ENCODE measurements around the gene NQO2.
"Not testable (repeated sequence)": the region's sequence is repeated elsewhere in the genome, so short reads cannot be mapped to it uniquely, and the experiment has no call there.

The NQO2 gene

DNA sequence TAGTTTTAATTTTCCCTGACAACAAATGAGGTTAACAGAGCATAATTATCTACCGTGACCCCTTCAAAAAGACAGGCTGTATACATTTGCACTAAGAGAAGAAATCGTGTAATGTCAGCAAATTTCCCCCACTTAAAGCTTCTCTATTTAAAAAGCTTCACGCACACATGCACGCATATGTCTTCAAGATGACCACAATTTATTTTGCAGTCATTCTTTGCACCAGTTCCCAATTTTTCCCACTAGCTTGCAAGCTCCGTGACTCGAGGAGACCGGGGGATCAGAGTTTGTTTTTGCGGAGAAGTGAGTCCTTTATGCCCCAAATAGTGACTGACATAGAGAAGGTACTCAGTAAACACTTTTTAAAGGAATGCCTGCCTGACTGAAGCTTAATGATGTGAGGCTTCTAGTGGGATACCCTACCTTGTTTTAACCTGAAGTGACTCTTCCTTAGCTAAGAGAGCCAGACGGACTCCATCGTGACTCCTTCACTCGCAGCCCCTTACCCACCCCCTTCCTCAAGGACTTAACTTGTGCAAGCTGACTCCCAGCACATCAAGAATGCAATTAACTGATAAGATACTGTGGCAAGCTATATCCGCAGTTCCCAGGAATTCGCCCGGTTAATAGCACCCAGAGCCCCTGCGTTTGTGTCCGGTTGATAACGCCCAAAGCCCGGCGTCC is 9.3 kb upstream of the NQO2 start:
- DNase-seq = no peak

DNA sequence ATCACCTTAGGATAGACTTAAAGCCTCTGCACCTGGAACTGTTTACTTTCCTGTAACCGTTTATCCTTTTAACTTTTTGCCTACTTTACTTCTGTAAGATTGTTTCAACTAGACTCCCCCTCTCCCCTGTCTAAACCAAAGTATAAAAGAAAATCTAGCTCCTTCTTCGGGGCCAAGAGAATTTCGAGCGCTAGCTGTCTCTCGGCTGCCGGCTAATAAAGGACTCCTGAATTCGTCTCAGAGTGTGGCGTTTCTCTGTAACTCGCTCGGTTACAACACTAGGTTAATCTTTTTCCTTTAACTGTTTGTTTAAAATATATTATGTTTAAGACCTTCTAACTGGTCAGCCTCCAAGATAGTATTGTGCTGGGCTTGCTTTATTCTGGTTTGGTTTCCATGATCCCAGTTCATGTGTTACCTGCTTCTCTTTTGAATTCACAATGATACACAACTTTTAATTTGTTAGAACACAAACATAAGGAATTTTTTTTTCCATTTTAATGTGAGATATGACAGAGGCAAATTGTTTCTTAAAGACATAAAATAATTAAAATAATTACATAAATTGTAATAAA is 8.7 kb upstream of the NQO2 start:
- DNase-seq = no peak

DNA sequence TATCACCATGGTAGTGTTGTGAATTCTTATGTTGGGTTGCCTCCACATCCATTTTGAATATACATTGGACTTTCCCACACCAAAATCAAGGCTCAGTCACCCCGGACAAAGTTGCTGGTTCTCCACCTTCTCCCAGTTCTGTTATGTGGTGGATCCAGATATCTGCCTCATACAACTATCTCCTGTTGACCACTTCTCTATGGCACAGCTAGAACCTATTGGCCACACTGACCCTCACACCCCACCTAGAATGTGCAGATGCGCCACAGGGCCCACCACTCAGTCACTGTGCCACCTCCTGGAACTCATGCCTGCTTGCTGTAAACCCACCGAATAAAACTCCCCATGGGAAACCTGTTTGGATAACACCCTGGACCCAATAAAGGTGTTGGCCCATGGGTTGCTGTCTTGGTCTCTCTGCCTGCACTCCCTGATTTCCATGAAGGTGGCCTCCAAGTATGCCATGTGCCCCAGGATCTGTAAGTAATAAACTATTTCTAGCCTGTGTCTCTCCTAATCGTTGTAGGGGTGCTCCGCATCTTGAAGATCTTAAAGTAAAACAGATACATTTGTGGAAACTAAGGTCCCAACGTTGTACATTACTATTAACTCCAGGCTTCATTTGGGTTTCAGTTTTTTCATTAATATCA is 7.2 kb upstream of the NQO2 start:
- no peak for DNase-seq

DNA sequence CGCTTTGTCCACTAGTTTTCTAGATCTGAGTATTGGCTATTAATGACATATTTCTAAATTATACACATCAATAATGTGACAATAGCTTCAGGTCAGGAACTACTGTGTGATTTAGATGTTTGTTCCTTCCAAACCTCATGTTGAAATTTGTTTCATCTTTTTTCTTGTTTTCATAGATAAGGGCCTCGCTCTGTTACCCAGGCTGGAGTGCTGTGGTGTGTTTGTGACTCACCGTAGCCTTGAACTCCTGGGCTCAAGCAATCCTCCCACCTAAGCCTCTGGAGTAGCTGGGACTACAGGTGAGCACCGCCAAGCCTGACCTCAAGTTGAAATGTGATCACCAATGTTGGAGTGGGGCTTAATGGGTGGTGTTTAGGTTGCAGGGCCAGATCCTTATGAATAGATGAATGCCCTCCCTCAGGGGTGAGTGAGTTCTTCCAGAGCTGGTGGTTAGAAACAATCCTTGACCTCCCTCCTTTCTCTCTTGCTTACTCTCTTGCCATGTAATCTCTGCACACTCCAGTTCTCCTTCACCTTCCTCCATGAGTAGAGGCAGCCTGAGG is 5.9 kb upstream of the NQO2 start:
- peak; percentile 73 for DNase-seq

DNA sequence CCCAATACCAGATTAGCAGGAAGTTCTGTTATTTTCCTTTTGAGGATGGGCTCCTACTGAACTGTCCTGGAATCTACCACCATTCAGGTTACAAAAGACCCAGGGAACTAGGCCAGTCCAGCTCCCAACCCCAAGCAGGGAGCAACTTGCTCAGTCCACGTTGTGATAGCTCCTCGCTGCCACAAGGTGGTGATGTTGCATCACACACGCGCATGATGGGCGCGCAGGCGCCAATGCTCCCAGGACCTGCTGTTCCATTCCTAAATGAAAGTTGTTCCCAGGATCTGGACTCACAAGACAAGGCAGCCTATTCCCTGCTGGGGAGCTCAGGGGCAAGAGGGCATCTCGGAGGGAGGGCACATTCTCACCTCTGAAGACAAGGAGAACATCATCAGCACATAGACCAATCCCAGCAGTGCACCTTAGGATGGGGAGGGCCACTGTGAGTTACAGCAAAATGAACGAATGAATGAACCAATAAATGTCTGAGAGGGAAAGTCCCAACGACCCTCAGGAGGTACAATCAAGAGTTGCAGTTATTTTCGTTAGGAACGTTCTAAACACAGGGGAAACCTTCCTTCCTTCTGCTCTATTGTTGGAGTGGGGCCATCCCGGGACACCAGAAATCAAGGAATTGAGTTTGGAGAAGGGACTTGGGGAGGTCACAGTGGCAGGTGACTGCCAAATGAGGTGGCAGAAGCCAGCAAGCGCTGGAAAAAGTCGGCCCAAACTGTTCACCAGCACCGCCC is 1.3 kb upstream of the NQO2 start:
- DNase-seq = not testable (repeated sequence)

DNA sequence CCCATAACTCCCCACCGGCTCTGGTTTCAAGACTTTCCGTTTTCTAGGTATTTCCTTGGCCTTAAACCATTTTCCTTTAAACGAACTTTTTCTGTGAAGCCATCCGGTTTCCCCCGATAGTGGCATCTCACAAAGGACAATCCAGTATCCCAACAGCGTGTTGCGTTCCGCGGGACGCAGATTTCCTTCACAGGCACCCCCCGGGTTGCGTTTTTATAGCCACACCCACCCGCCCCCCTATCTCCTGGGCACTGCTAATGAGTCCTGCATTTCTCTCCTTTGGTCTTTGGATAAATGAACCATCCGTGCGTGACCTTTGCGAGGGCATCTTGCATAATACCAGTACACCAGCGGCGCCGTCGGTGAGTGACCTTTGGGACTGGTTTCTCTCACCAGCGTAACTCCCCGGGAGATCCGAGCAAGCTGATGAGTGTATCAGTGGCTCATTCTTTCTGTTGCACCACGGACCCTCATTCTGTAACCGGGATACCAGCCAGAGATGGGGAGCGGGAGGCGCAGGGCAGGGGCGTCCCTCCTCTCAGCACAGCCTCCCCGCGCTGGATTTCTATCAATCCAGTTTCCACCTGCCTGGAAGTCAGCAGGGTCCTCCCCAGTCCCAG is 586 bp upstream of the NQO2 start:
- DNase-seq = peak; percentile 70

DNA sequence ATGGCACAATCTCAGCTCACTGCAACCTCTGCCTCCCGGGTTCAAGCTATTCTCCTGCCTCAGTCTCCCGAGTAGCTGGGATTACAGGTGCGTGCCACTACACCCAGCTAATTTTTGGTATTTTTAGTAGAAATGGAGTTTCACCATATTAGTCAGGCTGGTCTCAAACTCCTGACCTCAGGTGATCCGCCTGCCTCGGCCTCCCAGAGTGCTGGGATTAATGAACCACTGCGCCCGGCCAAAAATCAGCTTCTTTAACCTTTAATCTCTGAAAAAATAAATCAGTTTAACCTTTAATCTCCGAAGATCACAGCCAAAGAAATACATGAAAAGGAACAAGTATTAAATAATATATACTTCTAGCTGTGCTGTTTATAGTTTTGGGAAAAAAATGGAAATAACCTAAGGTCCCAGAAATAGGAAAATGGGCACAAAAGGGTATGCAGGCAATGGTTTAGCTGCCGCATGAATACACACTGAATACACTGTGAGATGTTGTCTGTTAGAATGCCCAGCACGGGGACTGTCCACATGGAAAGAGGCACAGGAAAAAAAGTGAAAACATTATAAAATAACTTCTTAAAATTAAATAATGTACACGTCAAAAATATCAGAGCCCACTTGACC is 1.6 kb downstream of the NQO2 start:
- DNase-seq = no peak

DNA sequence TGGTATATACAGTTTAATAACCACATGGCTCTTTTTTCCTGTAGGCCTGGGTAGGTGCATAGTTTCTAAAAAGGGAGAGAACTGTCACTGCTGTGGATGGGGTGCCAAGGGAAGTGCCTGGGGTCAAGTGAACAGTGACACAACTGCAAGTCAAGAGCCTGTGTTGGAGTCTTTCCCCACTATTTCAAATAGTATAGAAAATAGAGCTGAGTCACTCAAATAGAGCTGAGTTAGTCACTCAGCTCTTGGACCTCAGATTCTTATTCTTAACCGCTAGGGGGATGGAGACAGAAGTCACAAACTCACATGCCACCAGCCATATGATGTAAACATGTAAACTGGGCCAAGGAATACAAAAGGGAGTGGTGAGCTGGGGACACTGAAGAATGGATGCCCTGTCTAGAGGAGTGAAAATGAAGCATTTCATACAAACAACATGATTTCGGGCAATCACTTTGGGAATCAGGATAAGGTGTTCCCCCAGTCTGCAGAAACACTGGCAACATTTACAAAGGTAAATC is 2.1 kb downstream of the NQO2 start:
- no peak for DNase-seq

DNA sequence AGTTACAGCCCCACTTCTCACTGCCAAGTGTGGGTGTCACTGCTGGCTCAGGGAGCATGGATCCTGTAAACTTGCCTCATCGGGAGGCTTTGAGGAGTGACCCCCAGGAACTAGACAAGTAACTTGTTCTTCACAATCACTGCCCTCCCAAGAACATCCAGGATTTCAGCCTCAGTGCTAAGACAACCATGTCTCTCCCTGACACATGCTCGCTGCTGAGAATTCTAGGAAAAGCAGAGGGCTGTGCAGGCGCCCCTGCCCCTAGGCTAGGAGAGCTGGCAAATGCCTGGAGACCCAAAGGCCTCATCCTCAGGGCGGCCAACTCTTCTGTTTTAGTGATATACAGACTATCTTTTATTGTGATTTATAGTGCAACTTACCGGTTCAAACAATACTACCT is 3.5 kb downstream of the NQO2 start:
- DNase-seq = not testable (repeated sequence)

DNA sequence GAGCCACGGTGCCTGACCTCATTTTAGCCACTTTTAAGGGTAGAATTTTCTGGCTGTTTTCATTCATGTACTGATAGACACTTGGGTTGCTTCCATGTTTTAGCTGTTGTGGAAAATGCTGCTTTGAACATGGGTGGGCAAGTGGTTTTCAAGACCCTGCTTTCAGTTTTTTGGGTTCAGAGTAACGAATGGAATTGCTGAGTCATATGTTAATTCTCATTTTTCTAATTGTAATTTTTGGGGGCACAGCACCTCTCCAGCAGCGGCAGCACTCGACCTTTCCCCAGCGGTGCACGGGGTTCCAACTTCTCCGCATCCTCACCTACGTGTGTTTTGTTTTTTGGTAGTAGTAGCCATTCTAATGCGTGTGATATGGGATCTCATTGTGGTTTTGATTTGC is 5.4 kb downstream of the NQO2 start:
- DNase-seq = no peak

DNA sequence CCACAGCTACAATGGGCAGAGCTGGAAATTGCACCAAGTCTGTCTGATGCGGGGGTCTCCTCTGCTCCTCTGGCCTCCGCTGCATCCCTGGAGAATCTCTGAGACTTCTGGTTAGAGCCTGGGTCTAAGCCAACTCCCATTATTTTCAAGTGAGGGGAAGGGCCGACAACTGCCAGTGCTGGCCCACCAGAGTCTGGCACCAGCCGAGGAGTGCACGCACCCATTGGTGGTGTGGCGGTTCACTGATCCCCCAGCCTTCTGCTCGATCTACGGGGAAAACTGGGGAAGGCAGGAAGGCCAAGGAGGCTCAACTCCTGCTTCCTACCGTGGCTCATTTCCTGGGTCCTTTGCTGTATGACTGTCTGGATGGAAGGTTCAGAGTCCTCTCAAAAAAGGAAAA is 6.2 kb downstream of the NQO2 start:
- no peak for DNase-seq

DNA sequence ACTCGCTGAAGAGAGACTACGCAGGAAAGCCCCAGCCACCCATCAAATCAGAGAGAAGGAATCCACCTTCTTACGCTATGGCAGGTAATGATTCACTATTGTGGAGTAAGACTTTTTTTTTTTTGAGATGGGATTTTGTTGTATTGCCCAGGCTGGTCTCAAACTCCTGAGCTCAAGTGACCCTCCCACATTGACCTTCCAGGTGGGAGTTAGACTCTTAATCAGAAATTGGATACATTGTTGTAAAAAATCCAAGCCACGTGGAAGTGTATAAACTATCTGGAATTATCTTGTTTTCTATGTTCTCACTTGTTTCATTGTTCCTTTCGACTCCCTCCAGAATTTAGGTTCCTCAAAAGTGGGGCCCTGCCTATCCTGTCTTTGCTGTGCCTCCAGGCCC is 6.8 kb downstream of the NQO2 start:
- DNase-seq = no peak

DNA sequence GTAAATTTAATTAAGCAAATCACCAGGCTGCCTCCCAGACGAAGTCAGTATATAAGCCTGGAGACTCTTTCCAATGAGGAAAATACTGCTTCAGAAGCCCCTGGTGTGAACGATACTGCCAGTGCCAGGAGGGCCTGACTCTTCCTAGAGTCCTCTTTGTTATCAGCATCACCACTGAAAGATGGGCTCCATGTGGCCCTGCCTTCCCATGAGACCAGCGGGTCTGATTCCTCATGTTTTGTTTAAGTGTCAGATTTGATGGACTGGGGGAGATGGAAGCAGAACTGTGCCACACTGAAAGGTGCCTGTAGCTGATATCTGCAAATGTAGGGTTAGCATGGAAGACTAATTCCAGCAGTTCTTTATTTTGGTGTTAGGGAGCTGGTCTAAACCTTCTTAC is 7.9 kb downstream of the NQO2 start:
- no peak for DNase-seq

DNA sequence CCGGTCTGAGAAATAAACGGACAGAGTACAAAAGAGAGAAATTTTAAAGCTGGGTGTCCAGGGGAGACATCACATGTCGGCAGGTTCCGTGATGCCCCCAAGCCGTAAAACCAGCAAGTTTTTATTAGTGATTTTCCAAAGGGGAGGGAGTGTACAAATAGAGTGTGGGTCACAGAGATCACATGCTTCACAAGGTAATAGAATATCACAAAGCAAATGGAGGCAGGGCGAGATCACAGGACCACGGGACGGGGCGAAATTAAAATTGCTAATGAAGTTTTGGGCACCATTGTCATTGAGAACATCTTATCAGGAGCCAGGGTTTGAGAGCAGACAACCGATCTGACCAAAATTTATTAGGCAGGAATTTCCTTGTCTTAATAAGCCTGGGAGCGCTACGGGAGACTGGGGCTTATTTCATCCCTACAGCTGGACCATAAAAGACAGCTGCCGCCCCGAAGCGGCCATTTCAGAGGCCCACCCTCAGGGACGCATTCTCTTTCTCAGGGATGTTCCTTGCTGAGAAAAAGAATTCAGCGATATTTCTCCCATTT is 9.1 kb downstream of the NQO2 start:
- DNase-seq = not testable (repeated sequence)

DNA sequence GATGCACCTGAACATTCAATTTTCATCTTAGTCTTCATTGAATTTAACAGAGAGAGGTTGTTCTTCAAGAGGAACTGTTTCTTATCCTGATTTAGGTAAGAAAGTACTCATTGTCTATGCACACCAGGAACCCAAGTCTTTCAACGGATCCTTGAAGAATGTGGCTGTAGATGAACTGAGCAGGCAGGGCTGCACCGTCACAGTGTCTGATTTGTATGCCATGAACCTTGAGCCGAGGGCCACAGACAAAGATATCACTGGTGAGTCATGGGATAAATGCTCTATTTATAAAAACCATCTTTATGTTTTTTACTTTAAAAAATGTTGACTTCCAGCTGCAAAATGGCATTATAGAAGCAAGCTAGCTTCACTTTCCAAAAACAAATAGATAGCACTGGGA is 10.2 kb downstream of the NQO2 start:
- DNase-seq = no peak

DNA sequence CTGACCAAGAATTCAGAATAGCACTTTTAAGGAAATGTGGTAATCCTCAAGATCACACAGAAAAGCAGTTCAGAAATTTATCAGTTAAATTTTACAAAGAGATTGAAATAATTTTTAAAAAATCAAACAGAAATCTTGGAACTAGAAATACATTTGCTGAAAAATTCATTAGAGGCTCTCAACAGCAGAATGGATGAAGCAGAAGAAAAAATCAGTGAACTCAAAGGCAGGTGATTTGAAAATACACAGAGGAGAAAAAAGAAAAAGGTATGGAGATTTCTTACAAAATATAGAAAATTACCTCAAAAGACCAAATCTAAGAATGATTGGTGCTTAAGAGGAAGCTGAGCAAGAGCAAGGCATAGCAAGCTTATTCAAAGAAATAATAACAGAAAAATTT is 11.5 kb downstream of the NQO2 start:
- no peak for DNase-seq

DNA sequence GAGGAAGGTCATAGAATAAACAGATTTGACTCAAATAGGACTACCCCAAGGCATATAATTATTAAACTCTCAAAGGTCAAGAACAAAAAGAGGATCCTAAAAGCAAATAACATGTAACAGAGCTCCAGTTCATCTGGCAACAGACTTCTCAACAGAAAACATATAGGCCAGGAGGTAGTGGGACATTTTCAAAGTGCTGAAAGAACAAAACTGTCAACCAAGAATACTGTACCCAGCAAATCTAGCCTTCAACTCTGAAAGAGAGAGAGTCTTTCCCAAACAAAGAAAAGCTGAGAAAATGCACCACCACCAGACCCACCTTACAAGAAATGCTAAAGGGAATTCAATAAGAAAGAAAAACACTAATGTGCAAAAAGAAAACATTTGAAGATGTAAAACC is 11.9 kb downstream of the NQO2 start:
- DNase-seq = no peak

DNA sequence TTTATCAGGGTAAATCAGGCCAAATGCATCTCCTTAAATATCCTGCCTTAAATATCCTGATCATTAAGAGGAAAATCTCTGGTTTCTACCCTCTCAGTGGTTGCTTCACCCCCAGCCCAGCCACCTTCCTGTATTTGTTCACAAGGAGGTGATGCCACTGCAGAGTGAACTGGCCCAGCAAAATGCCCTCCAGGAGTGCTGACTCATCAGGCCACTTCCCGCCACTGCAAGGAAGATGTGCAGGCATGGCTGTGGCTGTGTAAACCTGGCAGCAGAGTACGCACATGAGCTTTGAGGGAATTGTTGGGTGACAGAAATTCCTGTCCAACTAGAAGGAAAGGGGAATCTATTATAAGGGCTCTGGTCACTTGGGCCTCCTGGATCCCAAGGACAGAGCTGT is 13.8 kb downstream of the NQO2 start:
- DNase-seq = no peak

DNA sequence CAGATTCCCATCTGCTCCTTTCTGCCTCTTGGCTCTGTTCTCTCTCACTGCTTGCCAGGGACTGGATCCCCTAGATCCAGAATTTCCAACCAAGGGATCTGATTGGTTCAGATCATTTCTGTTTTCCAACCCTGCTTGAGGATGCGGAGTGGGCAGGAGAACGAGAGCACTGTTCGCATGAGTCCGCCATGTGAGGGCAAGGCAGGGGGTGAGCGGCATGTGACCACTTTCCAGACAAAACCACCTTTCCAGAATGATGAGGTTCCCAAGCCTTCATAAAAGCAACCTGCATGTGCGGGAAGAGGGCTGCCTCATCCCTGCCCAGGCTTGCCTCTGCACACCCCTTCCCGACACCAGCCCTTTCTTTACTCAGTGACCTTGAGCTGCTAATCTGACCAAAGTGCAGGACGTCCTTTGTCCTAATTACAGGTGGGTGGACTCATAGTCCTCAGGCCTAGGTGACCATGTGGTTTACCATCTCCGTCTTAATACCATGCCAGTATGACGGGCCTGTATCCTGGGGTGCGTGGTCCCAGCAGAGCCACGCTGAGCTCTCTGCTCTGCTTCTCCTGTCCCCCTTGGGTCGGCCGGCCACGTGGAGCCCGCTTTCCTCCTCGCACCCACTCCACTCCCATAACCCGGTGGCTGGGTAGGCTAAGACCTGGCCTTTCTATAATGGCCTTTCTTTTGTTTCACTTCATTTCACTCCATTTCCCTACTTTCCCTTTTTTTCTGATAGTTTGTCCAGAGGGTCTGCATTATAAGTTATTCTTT is 14.4 kb downstream of the NQO2 start:
- DNase-seq = no peak

DNA sequence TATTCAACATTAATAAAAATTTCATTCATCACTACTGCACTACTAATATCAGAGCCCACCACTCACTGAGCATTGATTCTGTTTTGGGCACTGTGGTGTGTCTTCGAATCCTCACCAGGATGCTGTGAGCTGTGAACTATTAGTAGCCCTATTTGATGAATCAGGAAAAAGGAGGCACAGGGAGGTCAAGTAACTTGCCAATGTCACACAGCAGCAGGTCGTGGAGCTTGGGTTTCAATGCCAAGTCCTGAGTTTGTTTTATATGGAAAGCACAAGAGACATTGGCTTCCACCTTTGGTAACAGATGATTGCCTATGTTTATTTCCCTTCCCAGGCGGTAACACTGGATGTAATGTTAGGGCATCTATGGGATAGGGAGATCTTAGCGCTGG is 15.0 kb downstream of the NQO2 start:
- no peak for DNase-seq

DNA sequence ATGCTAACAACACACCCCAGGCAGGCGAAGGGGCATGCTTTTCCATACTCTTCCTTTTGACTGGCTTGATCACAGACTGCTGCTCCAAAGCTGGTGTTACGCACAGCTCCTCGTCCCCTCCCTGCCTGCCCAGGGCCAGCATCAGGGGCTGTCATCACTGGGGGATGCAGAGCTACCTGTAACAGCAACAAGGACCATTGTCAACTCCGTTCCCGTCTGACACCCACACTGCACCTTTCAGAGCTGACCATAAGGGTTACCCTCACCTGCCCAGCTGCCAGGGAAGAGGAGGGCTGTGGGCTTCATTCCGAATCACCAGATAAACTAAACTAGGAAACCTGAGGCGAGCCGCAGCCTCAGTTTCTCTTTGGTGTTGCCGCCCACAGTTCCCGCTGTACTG is 15.4 kb downstream of the NQO2 start:
- DNase-seq = no peak

Measured in NCI-H2029 (cell line).